Endothelial cell of umbilical vein (primary cell): ENCODE measurements around the gene GPR148.

Experiments used
- MYC ChIP-seq: IDR thresholded peaks from one replicate; pipeline ENCODE4 v1.6.1; 2011; ENCODE audit warnings: mild to moderate bottlenecking, low read depth, low read length
- POLR2AphosphoS5 ChIP-seq: IDR thresholded peaks from 2 replicates; pipeline ENCODE4 v1.6.1; 2012; ENCODE audit warnings: low read depth, mild to moderate bottlenecking, control low read depth, low read length, moderate library complexity; ENCODE audit not compliant: insufficient read depth
- TF ChIP-seq, protein P1 (sequence below), 2 donors: IDR thresholded peaks; 1 replicate in 1 of 2; 2 replicates in 1 of 2; pipeline ENCODE4 v1.5.1; 2011; ENCODE audit warnings: low read length in 2 of 2, mild to moderate bottlenecking in 2 of 2, moderate library complexity in 2 of 2, control low read depth in 1 of 2, inconsistent platforms in 1 of 2, low read depth in 1 of 2; ENCODE audit not compliant: insufficient read depth in 1 of 2; ENCODE audit errors: extremely low read depth in 1 of 2

- TF ChIP-seq POLR2AphosphoS5 = no peak
- TF ChIP-seq, protein P1, sequence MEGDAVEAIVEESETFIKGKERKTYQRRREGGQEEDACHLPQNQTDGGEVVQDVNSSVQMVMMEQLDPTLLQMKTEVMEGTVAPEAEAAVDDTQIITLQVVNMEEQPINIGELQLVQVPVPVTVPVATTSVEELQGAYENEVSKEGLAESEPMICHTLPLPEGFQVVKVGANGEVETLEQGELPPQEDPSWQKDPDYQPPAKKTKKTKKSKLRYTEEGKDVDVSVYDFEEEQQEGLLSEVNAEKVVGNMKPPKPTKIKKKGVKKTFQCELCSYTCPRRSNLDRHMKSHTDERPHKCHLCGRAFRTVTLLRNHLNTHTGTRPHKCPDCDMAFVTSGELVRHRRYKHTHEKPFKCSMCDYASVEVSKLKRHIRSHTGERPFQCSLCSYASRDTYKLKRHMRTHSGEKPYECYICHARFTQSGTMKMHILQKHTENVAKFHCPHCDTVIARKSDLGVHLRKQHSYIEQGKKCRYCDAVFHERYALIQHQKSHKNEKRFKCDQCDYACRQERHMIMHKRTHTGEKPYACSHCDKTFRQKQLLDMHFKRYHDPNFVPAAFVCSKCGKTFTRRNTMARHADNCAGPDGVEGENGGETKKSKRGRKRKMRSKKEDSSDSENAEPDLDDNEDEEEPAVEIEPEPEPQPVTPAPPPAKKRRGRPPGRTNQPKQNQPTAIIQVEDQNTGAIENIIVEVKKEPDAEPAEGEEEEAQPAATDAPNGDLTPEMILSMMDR (IDR thresholded peaks at IDR 0.05; ENCODE audit: extremely low read depth in 1 of 2, insufficient read depth in 1 of 2, low read depth in 1 of 2, low read length in 2 of 2) = no peak
- no peak for TF ChIP-seq MYC
Measured at GRCh38 chr2:130726614-130727180, 2.2 kb upstream of the GPR148 start.
